PFSK-1 (cell line): Measurements from ENCODE around the gene PCK2.

Source experiments
- POLR2AphosphoS5 ChIP-seq: IDR thresholded peaks from 2 replicates; pipeline ENCODE4 v1.6.1; 2012; ENCODE audit warnings: low read depth, mild to moderate bottlenecking, control low read depth, low read length, moderate library complexity
- REST ChIP-seq, 2 experiments: IDR thresholded peaks; 2 replicates each; pipeline versions ENCODE4 v1.6.1 to v1.8.0; 2011 to 2012; ENCODE audit warnings: low read depth in 2 of 2, low read length in 2 of 2, control low read depth in 1 of 2, inconsistent platforms in 1 of 2, mild to moderate bottlenecking in 1 of 2, moderate library complexity in 1 of 2; ENCODE audit not compliant: insufficient read depth in 1 of 2

GRCh38 chr14:24146453-24146977 is 52.4 kb downstream of the PCK2 start, which contains the start of gene PSME2:
- TF ChIP-seq POLR2AphosphoS5 (no peak; the same call in 1 of the 2 replicates), REST (IDR thresholded peaks at IDR 0.05; ENCODE audit: insufficient read depth in 1 of 2, low read depth in 2 of 2, low read length in 2 of 2) (no peak)
